ENCODE measurements around the gene DNASE1L1.

- TF ChIP-seq REST (IDR thresholded peaks at IDR 0.05; ENCODE audit: insufficient read depth in 1 of 2, low read depth in 2 of 2, low read length in 2 of 2) (no peak), POLR2AphosphoS5 (IDR thresholded peaks at IDR 0.05; ENCODE audit: low read depth, low read length) (no peak), FOXP2 (optimal IDR thresholded peaks at IDR 0.05; ENCODE audit: borderline replicate concordance, extremely low read depth, extremely low read length, insufficient read depth) (no peak), TAF1 (IDR thresholded peaks at IDR 0.05; ENCODE audit: borderline replicate concordance, insufficient read depth, low read length) (no peak)
Observed at GRCh38 chrX:154371789-154372300, 37.2 kb downstream of the DNASE1L1 start.

Measured in PFSK-1 (cell line).